GM12878 (cell line): ENCODE data around the gene SF3B2. TPM values are rescaled to one million over a fixed set of nuclear protein-coding genes. Genes with fewer than 3 reads are reported as not detected.

Experiments
- ATF7 ChIP-seq: fragments of 450-650 bp; IDR thresholded peaks from 2 replicates; pipeline ENCODE4 v1.6.1; 2016; ENCODE audit warnings: low read depth, mild to moderate bottlenecking
- DPF2 ChIP-seq: fragments of 450-650 bp; IDR thresholded peaks from 2 replicates; pipeline ENCODE4 v1.6.1; 2017; ENCODE audit warnings: mild to moderate bottlenecking
- ETV6 ChIP-seq, 2 experiments: fragments of 450-650 bp in 1 of 2; IDR thresholded peaks in 1 of 2; conservative IDR thresholded peaks in 1 of 2; 2 replicates each; pipeline ENCODE4 v1.6.1; 2014; ENCODE audit warnings: antibody characterized with exemption in 1 of 2, borderline replicate concordance in 1 of 2, low read depth in 1 of 2, mild to moderate bottlenecking in 1 of 2, moderate library complexity in 1 of 2
- FOS ChIP-seq: IDR thresholded peaks from 3 replicates; pipeline ENCODE4 v1.6.1; 2011; ENCODE audit warnings: borderline replicate concordance; ENCODE audit not compliant: insufficient read length; ENCODE audit errors: extremely low read depth
- KAT2A ChIP-seq: conservative IDR thresholded peaks from 2 replicates; pipeline ENCODE4 v1.6.1; 2011; ENCODE audit warnings: low read depth, low read length; ENCODE audit not compliant: control insufficient read depth
- MXI1 ChIP-seq: fragments of 150-350 bp; IDR thresholded peaks from 2 replicates; pipeline ENCODE4 v1.6.1; 2011; ENCODE audit warnings: low read depth, mild to moderate bottlenecking, inconsistent platforms, low read length, improper control_type of control experiment
- NFXL1 ChIP-seq: fragments of 450-650 bp; IDR thresholded peaks from 2 replicates; pipeline ENCODE4 v1.6.1; 2017; ENCODE audit warnings: antibody characterized with exemption, mild to moderate bottlenecking, borderline replicate concordance
- SMC3 ChIP-seq: IDR thresholded peaks from 2 replicates; pipeline ENCODE4 v1.6.1; 2011; ENCODE audit warnings: low read length, improper control_type of control experiment, borderline replicate concordance
- ZBTB4 ChIP-seq: fragments of 450-650 bp; formaldehyde crosslinking; IDR thresholded peaks from 2 replicates; pipeline ENCODE4 v1.4.0; 2022; ENCODE audit warnings: mild to moderate bottlenecking, moderate library complexity
- polyA plus RNA-seq, 11 experiments: library from polyadenylated mRNA; depleted of rRNA in 4 of 11; unstranded in 6 of 11; stranded (reverse) in 5 of 11; fragments of >200 nt; fragmentation: Nextera tagmentation in 4 of 11; fragmentation: Illumina TruSeq in 1 of 11; extraction: Ambion mirVana in 4 of 11; extraction: Trizol in 1 of 11; gene quantifications; 1 replicate in 1 of 11; 2 replicates in 10 of 11; pipeline versions ENCODE4 v1.2.1 to v1.2.3, GENCODE V29; 2011 to 2016; ENCODE audit warnings: inconsistent platforms in 2 of 11, missing spikeins in 2 of 11, low read depth in 1 of 11
- total RNA-seq, 4 experiments: library from RNA; depleted of rRNA in 3 of 4; stranded (reverse); fragments of >200 nt in 3 of 4; fragmentation: Illumina TruSeq in 1 of 4; extraction: Trizol in 1 of 4; gene quantifications; 2 replicates each; pipeline versions ENCODE4 v1.2.1 to v1.2.3, GENCODE V29; 2013 to 2021
- TF ChIP-seq, protein P1 (sequence below): fragments of 450-650 bp; IDR thresholded peaks from 2 replicates; pipeline ENCODE4 v1.6.1; 2016; ENCODE audit warnings: mild to moderate bottlenecking
- TF ChIP-seq, protein P2 (sequence below): IDR thresholded peaks from 2 replicates; pipeline ENCODE4 v1.6.1; 2012; ENCODE audit warnings: mild to moderate bottlenecking, low read depth, low read length
- TF ChIP-seq, protein P3 (sequence below): fragments of 450-650 bp; IDR thresholded peaks from 2 replicates; pipeline ENCODE4 v1.6.1; 2016; ENCODE audit warnings: mild to moderate bottlenecking
- TF ChIP-seq, protein P4 (sequence below): fragments of 150-350 bp; IDR thresholded peaks from 2 replicates; pipeline ENCODE4 v1.6.1; 2016; ENCODE audit warnings: low read depth, low read length

SF3B2 gene
- total and polyA plus RNA-seq, 10 of the 15 experiments (the other 5 are each of a cell fraction or from before 2014, with no cell fraction given): 56.3 to 245 (median 144) TPM

DNA sequence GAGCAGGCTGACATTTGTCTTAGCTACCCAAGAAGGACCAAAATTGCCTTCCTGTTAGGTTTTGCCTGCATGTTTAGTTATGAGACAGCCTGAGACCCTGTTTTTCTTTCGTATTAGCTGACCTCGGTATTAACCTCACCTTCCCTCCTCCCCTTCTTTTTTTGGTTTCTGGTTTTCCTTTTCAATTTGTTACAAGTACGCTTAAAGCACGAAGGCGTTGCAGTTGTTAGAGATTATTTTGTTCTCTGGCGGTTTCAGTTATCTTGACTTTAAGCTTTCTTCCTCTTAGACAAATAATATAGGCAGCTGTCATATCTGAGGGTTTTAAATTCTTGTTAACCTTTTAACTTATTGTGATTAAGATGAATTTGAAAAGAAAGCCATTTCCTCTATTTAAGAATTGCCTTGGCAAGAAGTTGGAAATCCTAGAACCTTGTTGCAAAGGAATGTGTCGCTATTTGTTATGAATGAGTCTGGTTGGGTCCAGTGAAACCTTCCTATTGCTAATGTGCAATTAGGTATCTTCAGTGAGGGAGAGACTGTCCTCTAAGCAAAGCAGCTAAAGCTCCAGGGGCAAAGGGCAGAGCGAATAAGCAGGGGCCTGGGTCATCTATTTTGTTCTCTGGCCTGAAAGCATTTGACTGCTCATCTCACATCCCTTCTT lies 63.6 kb downstream of the SF3B2 start (continued):
- TF ChIP-seq, protein P1, sequence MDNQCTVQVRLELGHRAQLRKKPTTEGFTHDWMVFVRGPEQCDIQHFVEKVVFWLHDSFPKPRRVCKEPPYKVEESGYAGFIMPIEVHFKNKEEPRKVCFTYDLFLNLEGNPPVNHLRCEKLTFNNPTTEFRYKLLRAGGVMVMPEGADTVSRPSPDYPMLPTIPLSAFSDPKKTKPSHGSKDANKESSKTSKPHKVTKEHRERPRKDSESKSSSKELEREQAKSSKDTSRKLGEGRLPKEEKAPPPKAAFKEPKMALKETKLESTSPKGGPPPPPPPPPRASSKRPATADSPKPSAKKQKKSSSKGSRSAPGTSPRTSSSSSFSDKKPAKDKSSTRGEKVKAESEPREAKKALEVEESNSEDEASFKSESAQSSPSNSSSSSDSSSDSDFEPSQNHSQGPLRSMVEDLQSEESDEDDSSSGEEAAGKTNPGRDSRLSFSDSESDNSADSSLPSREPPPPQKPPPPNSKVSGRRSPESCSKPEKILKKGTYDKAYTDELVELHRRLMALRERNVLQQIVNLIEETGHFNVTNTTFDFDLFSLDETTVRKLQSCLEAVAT: peak; percentile 74
- TF ChIP-seq ATF7 (peak; percentile 51; the same call in 1 of the 2 replicates), KAT2A (no peak), FOS (no peak), NFXL1 (no peak), SMC3 (no peak), DPF2 (no peak), ZBTB4 (CRISPR knock-in tag) (no peak), MXI1 (0 out of 2 replicates have a peak, but pooled peaks have one; percentile 38), ETV6 (conservative IDR thresholded peaks at IDR 0.05 in 1 of 2, IDR thresholded peaks at IDR 0.05 in 1 of 2; ENCODE audit: borderline replicate concordance in 1 of 2, low read depth in 1 of 2) (peak in 1 of 2 experiments; percentile 74; a peak in 1 of 4 replicates)
- TF ChIP-seq, protein P2, sequence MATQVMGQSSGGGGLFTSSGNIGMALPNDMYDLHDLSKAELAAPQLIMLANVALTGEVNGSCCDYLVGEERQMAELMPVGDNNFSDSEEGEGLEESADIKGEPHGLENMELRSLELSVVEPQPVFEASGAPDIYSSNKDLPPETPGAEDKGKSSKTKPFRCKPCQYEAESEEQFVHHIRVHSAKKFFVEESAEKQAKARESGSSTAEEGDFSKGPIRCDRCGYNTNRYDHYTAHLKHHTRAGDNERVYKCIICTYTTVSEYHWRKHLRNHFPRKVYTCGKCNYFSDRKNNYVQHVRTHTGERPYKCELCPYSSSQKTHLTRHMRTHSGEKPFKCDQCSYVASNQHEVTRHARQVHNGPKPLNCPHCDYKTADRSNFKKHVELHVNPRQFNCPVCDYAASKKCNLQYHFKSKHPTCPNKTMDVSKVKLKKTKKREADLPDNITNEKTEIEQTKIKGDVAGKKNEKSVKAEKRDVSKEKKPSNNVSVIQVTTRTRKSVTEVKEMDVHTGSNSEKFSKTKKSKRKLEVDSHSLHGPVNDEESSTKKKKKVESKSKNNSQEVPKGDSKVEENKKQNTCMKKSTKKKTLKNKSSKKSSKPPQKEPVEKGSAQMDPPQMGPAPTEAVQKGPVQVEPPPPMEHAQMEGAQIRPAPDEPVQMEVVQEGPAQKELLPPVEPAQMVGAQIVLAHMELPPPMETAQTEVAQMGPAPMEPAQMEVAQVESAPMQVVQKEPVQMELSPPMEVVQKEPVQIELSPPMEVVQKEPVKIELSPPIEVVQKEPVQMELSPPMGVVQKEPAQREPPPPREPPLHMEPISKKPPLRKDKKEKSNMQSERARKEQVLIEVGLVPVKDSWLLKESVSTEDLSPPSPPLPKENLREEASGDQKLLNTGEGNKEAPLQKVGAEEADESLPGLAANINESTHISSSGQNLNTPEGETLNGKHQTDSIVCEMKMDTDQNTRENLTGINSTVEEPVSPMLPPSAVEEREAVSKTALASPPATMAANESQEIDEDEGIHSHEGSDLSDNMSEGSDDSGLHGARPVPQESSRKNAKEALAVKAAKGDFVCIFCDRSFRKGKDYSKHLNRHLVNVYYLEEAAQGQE: no peak
- TF ChIP-seq, protein P3, sequence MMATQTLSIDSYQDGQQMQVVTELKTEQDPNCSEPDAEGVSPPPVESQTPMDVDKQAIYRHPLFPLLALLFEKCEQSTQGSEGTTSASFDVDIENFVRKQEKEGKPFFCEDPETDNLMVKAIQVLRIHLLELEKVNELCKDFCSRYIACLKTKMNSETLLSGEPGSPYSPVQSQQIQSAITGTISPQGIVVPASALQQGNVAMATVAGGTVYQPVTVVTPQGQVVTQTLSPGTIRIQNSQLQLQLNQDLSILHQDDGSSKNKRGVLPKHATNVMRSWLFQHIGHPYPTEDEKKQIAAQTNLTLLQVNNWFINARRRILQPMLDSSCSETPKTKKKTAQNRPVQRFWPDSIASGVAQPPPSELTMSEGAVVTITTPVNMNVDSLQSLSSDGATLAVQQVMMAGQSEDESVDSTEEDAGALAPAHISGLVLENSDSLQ: peak; percentile 42
- TF ChIP-seq, protein P4, sequence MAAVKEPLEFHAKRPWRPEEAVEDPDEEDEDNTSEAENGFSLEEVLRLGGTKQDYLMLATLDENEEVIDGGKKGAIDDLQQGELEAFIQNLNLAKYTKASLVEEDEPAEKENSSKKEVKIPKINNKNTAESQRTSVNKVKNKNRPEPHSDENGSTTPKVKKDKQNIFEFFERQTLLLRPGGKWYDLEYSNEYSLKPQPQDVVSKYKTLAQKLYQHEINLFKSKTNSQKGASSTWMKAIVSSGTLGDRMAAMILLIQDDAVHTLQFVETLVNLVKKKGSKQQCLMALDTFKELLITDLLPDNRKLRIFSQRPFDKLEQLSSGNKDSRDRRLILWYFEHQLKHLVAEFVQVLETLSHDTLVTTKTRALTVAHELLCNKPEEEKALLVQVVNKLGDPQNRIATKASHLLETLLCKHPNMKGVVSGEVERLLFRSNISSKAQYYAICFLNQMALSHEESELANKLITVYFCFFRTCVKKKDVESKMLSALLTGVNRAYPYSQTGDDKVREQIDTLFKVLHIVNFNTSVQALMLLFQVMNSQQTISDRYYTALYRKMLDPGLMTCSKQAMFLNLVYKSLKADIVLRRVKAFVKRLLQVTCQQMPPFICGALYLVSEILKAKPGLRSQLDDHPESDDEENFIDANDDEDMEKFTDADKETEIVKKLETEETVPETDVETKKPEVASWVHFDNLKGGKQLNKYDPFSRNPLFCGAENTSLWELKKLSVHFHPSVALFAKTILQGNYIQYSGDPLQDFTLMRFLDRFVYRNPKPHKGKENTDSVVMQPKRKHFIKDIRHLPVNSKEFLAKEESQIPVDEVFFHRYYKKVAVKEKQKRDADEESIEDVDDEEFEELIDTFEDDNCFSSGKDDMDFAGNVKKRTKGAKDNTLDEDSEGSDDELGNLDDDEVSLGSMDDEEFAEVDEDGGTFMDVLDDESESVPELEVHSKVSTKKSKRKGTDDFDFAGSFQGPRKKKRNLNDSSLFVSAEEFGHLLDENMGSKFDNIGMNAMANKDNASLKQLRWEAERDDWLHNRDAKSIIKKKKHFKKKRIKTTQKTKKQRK: no peak
